WTC11 (cell line): ENCODE measurements around the gene TRMT44. TPM values are rescaled to one million over a fixed set of nuclear protein-coding genes. Genes with fewer than 3 reads are reported as not detected.
A peak's percentile ranks its signal among the peaks of the same experiment; 100 is the strongest.

Experiments used
- ATAC-seq: fragments of 200-7000 bp; cut with Tn5 transposase; 2 replicates; pipeline ENCODE4 v1.10.0; 2021; ENCODE audit warnings: mild to moderate bottlenecking, moderate library complexity
- CTCF ChIA-PET: fragments of 300-600 bp; sonication (Branson Sonifier 250); formaldehyde crosslinking; loops from one replicate; lab custom pipeline; 2021; ENCODE audit warnings: antibody characterized with exemption; lab: Charles Lee
- POLR2A ChIA-PET: fragments of 350-600 bp; sonication (Branson Sonifier 250); formaldehyde crosslinking; loops from one replicate; lab custom pipeline; 2021; ENCODE audit warnings: antibody characterized with exemption; lab: Charles Lee
- DNase-seq: peaks from one replicate; pipeline ENCODE4 v3.0.0; 2021; ENCODE audit warnings: low spot score
- H3K27ac Mint-ChIP-seq: 2 replicates; pipeline ENCODE4 v1.8.0; 2021; ENCODE audit warnings: mixed read lengths
- H3K27me3 Mint-ChIP-seq: 2 replicates; pipeline ENCODE4 v1.8.0; 2021; ENCODE audit warnings: low read depth, mild to moderate bottlenecking, moderate library complexity, mixed read lengths
- H3K36me3 Mint-ChIP-seq: 2 replicates; pipeline ENCODE4 v1.8.0; 2021; ENCODE audit warnings: mixed read lengths
- H3K4me1 Mint-ChIP-seq: 2 replicates; pipeline ENCODE4 v1.8.0; 2022; ENCODE audit warnings: mixed read lengths
- H3K4me3 Mint-ChIP-seq: 2 replicates; pipeline ENCODE4 v1.8.0; 2021; ENCODE audit warnings: mild to moderate bottlenecking, moderate library complexity, mixed read lengths
- H3K9me3 Mint-ChIP-seq: 2 replicates; pipeline ENCODE4 v1.8.0; 2021; ENCODE audit warnings: mixed read lengths
- AFF4 ChIP-seq: sonication (generic); formaldehyde crosslinking; IDR thresholded peaks from 2 replicates; pipeline ENCODE4 v1.8.1; 2023; ENCODE audit warnings: mild to moderate bottlenecking, missing genetic modification reagents, borderline replicate concordance
- ATF1 ChIP-seq: sonication (generic); formaldehyde crosslinking; IDR thresholded peaks from 2 replicates; pipeline ENCODE4 v1.8.1; 2023; ENCODE audit warnings: mild to moderate bottlenecking, moderate library complexity, missing genetic modification reagents
- ATF3 ChIP-seq: sonication (generic); formaldehyde crosslinking; conservative IDR thresholded peaks from 2 replicates; pipeline ENCODE4 v1.8.1; 2022; ENCODE audit warnings: mild to moderate bottlenecking, missing genetic modification reagents
- CBFB ChIP-seq: sonication (generic); formaldehyde crosslinking; IDR thresholded peaks from 2 replicates; pipeline ENCODE4 v1.8.1; 2022; ENCODE audit warnings: mild to moderate bottlenecking, low read depth, missing genetic modification reagents
- CTCF ChIP-seq: fragments of 200-600 bp; IDR thresholded peaks from 2 replicates; pipeline ENCODE4 v1.8.0; 2022; ENCODE audit warnings: antibody characterized with exemption
- EMX1 ChIP-seq: fragments of 250-450 bp; sonication (Bioruptor Pico); IDR thresholded peaks from 2 replicates; pipeline ENCODE4 v1.8.0; 2021; ENCODE audit warnings: mild to moderate bottlenecking
- ESRRA ChIP-seq: sonication (generic); formaldehyde crosslinking; IDR thresholded peaks from 2 replicates; pipeline ENCODE4 v1.8.1; 2022; ENCODE audit warnings: mild to moderate bottlenecking, missing genetic modification reagents, borderline replicate concordance
- FOXJ3 ChIP-seq: sonication (generic); formaldehyde crosslinking; IDR thresholded peaks from 2 replicates; pipeline ENCODE4 v1.9.0; 2021; ENCODE audit warnings: missing genetic modification reagents, mild to moderate bottlenecking, borderline replicate concordance
- GABPB1 ChIP-seq: sonication (generic); formaldehyde crosslinking; IDR thresholded peaks from 2 replicates; pipeline ENCODE4 v1.8.1; 2023; ENCODE audit warnings: mild to moderate bottlenecking, missing genetic modification reagents
- GRHL2 ChIP-seq: fragments of 250-450 bp; sonication (Bioruptor Pico); IDR thresholded peaks from 2 replicates; pipeline ENCODE4 v1.8.0; 2022; ENCODE audit warnings: mild to moderate bottlenecking, moderate library complexity; ENCODE audit not compliant: insufficient replicate concordance, severe bottlenecking
- HMGXB4 ChIP-seq: sonication (generic); formaldehyde crosslinking; IDR thresholded peaks from 2 replicates; pipeline ENCODE4 v1.8.1; 2023; ENCODE audit warnings: mild to moderate bottlenecking, moderate library complexity, missing genetic modification reagents
- MLX ChIP-seq: sonication (generic); formaldehyde crosslinking; IDR thresholded peaks from 2 replicates; pipeline ENCODE4 v1.8.1; 2023; ENCODE audit warnings: mild to moderate bottlenecking, missing genetic modification reagents, moderate library complexity
- NR2C2 ChIP-seq: sonication (generic); formaldehyde crosslinking; IDR thresholded peaks from 2 replicates; pipeline ENCODE4 v1.8.0; 2022; ENCODE audit warnings: mild to moderate bottlenecking, missing genetic modification reagents
- NR3C1 ChIP-seq: sonication (generic); formaldehyde crosslinking; conservative IDR thresholded peaks from 2 replicates; pipeline ENCODE4 v1.8.1; 2023; ENCODE audit warnings: low read depth, mild to moderate bottlenecking, missing genetic modification reagents
- PREB ChIP-seq: sonication (generic); formaldehyde crosslinking; IDR thresholded peaks from 2 replicates; pipeline ENCODE4 v1.8.1; 2022; ENCODE audit warnings: mild to moderate bottlenecking, missing genetic modification reagents, moderate library complexity, borderline replicate concordance
- RELA ChIP-seq: sonication (generic); formaldehyde crosslinking; IDR thresholded peaks from 2 replicates; pipeline ENCODE4 v1.8.1; 2022; ENCODE audit warnings: missing genetic modification reagents, mild to moderate bottlenecking, borderline replicate concordance
- TCF7 ChIP-seq: sonication (generic); formaldehyde crosslinking; IDR thresholded peaks from 2 replicates; pipeline ENCODE4 v1.8.0; 2022; ENCODE audit warnings: mild to moderate bottlenecking, low read depth, missing genetic modification reagents, moderate library complexity
- TEAD4 ChIP-seq: sonication (generic); formaldehyde crosslinking; IDR thresholded peaks from 2 replicates; pipeline ENCODE4 v1.8.0; 2022; ENCODE audit warnings: mild to moderate bottlenecking, missing genetic modification reagents
- USF1 ChIP-seq: sonication (generic); formaldehyde crosslinking; IDR thresholded peaks from 2 replicates; pipeline ENCODE4 v1.8.0; 2022; ENCODE audit warnings: mild to moderate bottlenecking, missing genetic modification reagents
- ZMAT4 ChIP-seq: fragments of 250-450 bp; sonication (Bioruptor Pico); IDR thresholded peaks from 2 replicates; pipeline ENCODE4 v1.9.0; 2021; ENCODE audit warnings: mild to moderate bottlenecking
- ZNF317 ChIP-seq: sonication (generic); formaldehyde crosslinking; IDR thresholded peaks from 2 replicates; pipeline ENCODE4 v1.8.1; 2023; ENCODE audit warnings: low read depth, mild to moderate bottlenecking, moderate library complexity, missing genetic modification reagents, borderline replicate concordance
- ZNF396 ChIP-seq: fragments of 250-450 bp; sonication (Bioruptor Pico); IDR thresholded peaks from 2 replicates; pipeline ENCODE4 v1.8.0; 2021; ENCODE audit warnings: mild to moderate bottlenecking, moderate library complexity, borderline replicate concordance
- ZNF416 ChIP-seq: fragments of 250-450 bp; sonication (Bioruptor Pico); IDR thresholded peaks from 2 replicates; pipeline ENCODE4 v1.9.0; 2021; ENCODE audit warnings: mild to moderate bottlenecking, inconsistent platforms
- ZNF423 ChIP-seq: fragments of 250-450 bp; sonication (Bioruptor Pico); IDR thresholded peaks from 2 replicates; pipeline ENCODE4 v2.1.2; 2022; ENCODE audit warnings: mild to moderate bottlenecking, moderate library complexity
- total RNA-seq: library from RNA; stranded (reverse); gene quantifications from 3 replicates; pipeline ENCODE4 v1.2.3, GENCODE V29; 2021

TRMT44 gene
- total RNA-seq, 1 experiment from 2014 or later: 28.4 TPM

GRCh38 chr4:8494218-8494617 is 53.6 kb downstream of the TRMT44 start (continued):
- TF ChIP-seq ZMAT4 (CRISPR knock-in tag) (no peak), TCF7 (no peak), EMX1 (CRISPR knock-in tag) (no peak), USF1 (CRISPR knock-in tag) (no peak), PREB (CRISPR knock-in tag) (no peak), RELA (CRISPR knock-in tag) (no peak), CBFB (CRISPR knock-in tag) (no peak), FOXJ3 (CRISPR knock-in tag) (no peak), ZNF423 (no peak)

GRCh38 chr4:8494983-8495548 is 54.5 kb downstream of the TRMT44 start:
- Mint-ChIP-seq H3K4me3 (0 out of 2 replicates have a peak overlapping the region, but pooled peaks have one; percentile 9), H3K9me3 (peaks cover 49% of the 10 kb centered on the region), H3K27me3 (peaks cover 3% of the 10 kb centered on the region; the same call in 1 of the 2 replicates), H3K27ac (peak overlapping the region; percentile 83), H3K4me1 (peaks cover 48% of the 10 kb centered on the region), H3K36me3 (peaks cover 60% of the 10 kb centered on the region)
- CTCF ChIA-PET: interaction anchor here (1.5 to 4.1 kb wide), 3 partner anchors 9 to 113 kb away, joined by 4 to 26 read pairs (median 11); no protein-coding TSS in a partner anchor
- DNase-seq: no peak
- POLR2A ChIA-PET: no interaction called here
- no peak for ATAC-seq
- TF ChIP-seq HMGXB4 (no peak), ZNF416 (CRISPR knock-in tag) (no peak), TEAD4 (no peak), MLX (CRISPR knock-in tag) (no peak), AFF4 (no peak), GABPB1 (CRISPR knock-in tag) (no peak), ESRRA (CRISPR knock-in tag) (no peak), ZNF396 (CRISPR knock-in tag) (no peak), GRHL2 (CRISPR knock-in tag) (no peak), ZNF317 (CRISPR knock-in tag) (no peak), ZMAT4 (CRISPR knock-in tag) (no peak), ATF3 (CRISPR knock-in tag) (no peak), CTCF (no peak), NR2C2 (CRISPR knock-in tag) (no peak), USF1 (CRISPR knock-in tag) (no peak), ATF1 (CRISPR knock-in tag) (no peak), NR3C1 (CRISPR knock-in tag) (no peak)
